Stomach (tissue), 9 donors: ENCODE results near the gene RSKR. TPM values are rescaled to one million over a fixed set of nuclear protein-coding genes. Genes with fewer than 3 reads are reported as not detected.

Experiments
- DNase-seq, 2 donors: peaks; one replicate each; pipeline versions ENCODE4 v3.0.0 to v3.0.0-alpha.2; 2013 to 2019
- H3K27ac ChIP-seq, 5 donors: fragments of 200-600 bp in 4 of 5; sonication (generic) in 4 of 5; one replicate each; pipeline ENCODE4 v1.5.1; 2013 to 2019; ENCODE audit warnings: mild to moderate bottlenecking in 1 of 5, moderate library complexity in 1 of 5
- H3K27me3 ChIP-seq, 3 donors: fragments of 200-600 bp; sonication (generic); one replicate each; pipeline ENCODE4 v1.5.1; 2017 to 2019; ENCODE audit warnings: mixed run types in 1 of 3
- H3K36me3 ChIP-seq, 4 donors: fragments of 200-600 bp; sonication (generic); 1 replicate in 3 of 4; 2 replicates in 1 of 4; pipeline ENCODE4 v1.5.1; 2016 to 2019
- H3K4me1 ChIP-seq, 4 donors: fragments of 200-600 bp; sonication (generic); one replicate each; pipeline ENCODE4 v1.5.1; 2016 to 2019
- H3K4me3 ChIP-seq, 4 donors: fragments of 200-600 bp; sonication (generic) in 3 of 4; one replicate each; pipeline ENCODE4 v1.5.1; 2016 to 2019; ENCODE audit warnings: mild to moderate bottlenecking in 1 of 4
- H3K9me3 ChIP-seq, 4 donors: fragments of 200-600 bp; sonication (generic); one replicate each; pipeline ENCODE4 v1.5.1; 2016 to 2019
- EP300 ChIP-seq: sonication (generic); formaldehyde crosslinking; IDR thresholded peaks from one replicate; pipeline ENCODE4 v1.6.1; 2017; ENCODE audit warnings: antibody characterized with exemption
- POLR2A ChIP-seq, 4 donors: fragments of 450-650 bp; IDR thresholded peaks; one replicate each; pipeline ENCODE4 v1.6.1; 2016; ENCODE audit warnings: antibody characterized with exemption in 4 of 4, control low read depth in 2 of 4, mild to moderate bottlenecking in 1 of 4, moderate library complexity in 1 of 4
- POLR2AphosphoS5 ChIP-seq, 3 donors: sonication (generic); formaldehyde crosslinking; IDR thresholded peaks; one replicate each; pipeline ENCODE4 v1.6.1; 2016; ENCODE audit warnings: antibody characterized with exemption in 3 of 3
- WGBS, 5 donors: extraction: QIAGEN DNeasy Blood & Tissue Kit in 3 of 5; methylation state at CpG; one replicate each; pipeline versions ENCODE4 v1.1.5 to v1.1.7; 2013 to 2018; 5-methylcytosine and 5-hydroxymethylcytosine counted together
- intact Hi-C: fragments of 100-400 bp; cut with DNase I; formaldehyde crosslinking; loops from one replicate; pipeline ENCODE4 v1.15.1; 2023; ENCODE audit warnings: low total_unique reads
- polyA plus RNA-seq, 3 donors: library from polyadenylated mRNA; stranded (reverse); fragments of 200-250 nt; gene quantifications; one replicate each; pipeline ENCODE4 v1.2.3, GENCODE V29; 2013
- total RNA-seq, 5 donors: library from RNA; depleted of rRNA; stranded (reverse); fragments of >200 nt; gene quantifications; one replicate each; pipeline versions ENCODE4 v1.1.0 to v1.2.3, GENCODE V29; 2014 to 2016
- TF ChIP-seq, protein P1 (sequence below), 7 experiments: fragments of 450-650 bp in 4 of 7; fragments of 200-600 bp in 3 of 7; sonication (generic) in 3 of 7; IDR thresholded peaks; one replicate each; pipeline ENCODE4 v1.5.1; 2016 to 2019; ENCODE audit warnings: antibody characterized with exemption in 7 of 7, control low read depth in 2 of 7, mild to moderate bottlenecking in 1 of 7
- donor health status: healthy with polysubstance abuse.
- donor health status: Bipolar disorder and iron deficiency.
- donor health status: healthy.

Gene RSKR
- total and polyA plus RNA-seq, 8 donors = 0.31 to 36.2 (median 9.5) TPM

GRCh38 chr17:28592260-28592659 is 21.7 kb downstream of the RSKR start:
- intact Hi-C loops = no loop called here
- TF ChIP-seq, protein P1, sequence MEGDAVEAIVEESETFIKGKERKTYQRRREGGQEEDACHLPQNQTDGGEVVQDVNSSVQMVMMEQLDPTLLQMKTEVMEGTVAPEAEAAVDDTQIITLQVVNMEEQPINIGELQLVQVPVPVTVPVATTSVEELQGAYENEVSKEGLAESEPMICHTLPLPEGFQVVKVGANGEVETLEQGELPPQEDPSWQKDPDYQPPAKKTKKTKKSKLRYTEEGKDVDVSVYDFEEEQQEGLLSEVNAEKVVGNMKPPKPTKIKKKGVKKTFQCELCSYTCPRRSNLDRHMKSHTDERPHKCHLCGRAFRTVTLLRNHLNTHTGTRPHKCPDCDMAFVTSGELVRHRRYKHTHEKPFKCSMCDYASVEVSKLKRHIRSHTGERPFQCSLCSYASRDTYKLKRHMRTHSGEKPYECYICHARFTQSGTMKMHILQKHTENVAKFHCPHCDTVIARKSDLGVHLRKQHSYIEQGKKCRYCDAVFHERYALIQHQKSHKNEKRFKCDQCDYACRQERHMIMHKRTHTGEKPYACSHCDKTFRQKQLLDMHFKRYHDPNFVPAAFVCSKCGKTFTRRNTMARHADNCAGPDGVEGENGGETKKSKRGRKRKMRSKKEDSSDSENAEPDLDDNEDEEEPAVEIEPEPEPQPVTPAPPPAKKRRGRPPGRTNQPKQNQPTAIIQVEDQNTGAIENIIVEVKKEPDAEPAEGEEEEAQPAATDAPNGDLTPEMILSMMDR (IDR thresholded peaks at IDR 0.05) = no peak
- TF ChIP-seq POLR2A (IDR thresholded peaks at IDR 0.05) (no peak), POLR2AphosphoS5 (IDR thresholded peaks at IDR 0.05) (no peak), EP300 (no peak)
- H3K4me3 ChIP-seq = no peak overlapping the region
- 88 to 95% (median 93%) methylated on average over 4 of the region's 4 CpGs for WGBS, 5 donors
- DNase-seq = no peak
- H3K4me1 ChIP-seq = peaks cover 0 to 2% (median 0%) of the 10 kb centered on the region in 4 donors
- H3K27ac ChIP-seq = no peak overlapping the region
- H3K36me3 ChIP-seq = peaks cover 7 to 39% (median 10%) of the 10 kb centered on the region in 4 donors
- no peaks in the 10 kb centered on the region for H3K27me3 ChIP-seq
- no peaks in the 10 kb centered on the region for H3K9me3 ChIP-seq

GRCh38 chr17:28585851-28586250 is 28.1 kb downstream of the RSKR start:
- intact Hi-C loops = no loop called here

DNA sequence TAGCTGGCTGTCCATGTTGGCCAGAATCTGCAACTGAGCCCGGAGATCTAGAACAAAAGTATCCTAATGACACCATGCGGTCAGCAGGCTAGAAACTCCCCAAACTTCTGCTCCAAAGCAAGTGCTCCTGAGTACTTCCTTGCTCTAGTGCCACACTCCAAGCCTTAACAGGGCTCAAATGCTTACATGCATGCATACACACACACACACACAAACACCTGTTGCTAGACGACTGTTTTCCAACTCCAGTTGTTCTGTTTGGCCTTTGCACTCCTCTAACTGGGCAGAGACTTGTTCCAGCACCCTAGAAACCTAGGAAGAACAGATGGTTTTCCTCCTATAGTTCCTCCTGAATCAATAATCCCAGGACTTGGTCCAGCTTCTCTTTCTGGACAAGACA is 29.6 kb downstream of the RSKR start:
- Histone ChIP-seq H3K4me1 (no peaks in the 10 kb centered on the region), H3K36me3 (peaks cover 3 to 54% (median 36%) of the 10 kb centered on the region in 4 donors), H3K9me3 (no peaks in the 10 kb centered on the region), H3K27ac (no peak overlapping the region), H3K4me3 (no peak overlapping the region), H3K27me3 (no peaks in the 10 kb centered on the region)
- intact Hi-C loops = no loop called here
- DNase-seq = no peak
- 72 to 96% (median 91%) methylated on average over 3 of the region's 3 CpGs for WGBS, 5 donors
- TF ChIP-seq, protein P1 (IDR thresholded peaks at IDR 0.05) = no peak
- no peak for TF ChIP-seq POLR2AphosphoS5 (IDR thresholded peaks at IDR 0.05)
- TF ChIP-seq POLR2A (IDR thresholded peaks at IDR 0.05) = no peak
- no peak for TF ChIP-seq EP300

More at GRCh38 chr17:28585851-28586250, 28.1 kb downstream of the RSKR start:
- Histone ChIP-seq H3K27ac (no peak overlapping the region), H3K9me3 (no peaks in the 10 kb centered on the region), H3K36me3 (peaks cover 3 to 51% (median 36%) of the 10 kb centered on the region in 4 donors), H3K27me3 (no peaks in the 10 kb centered on the region), H3K4me3 (no peak overlapping the region), H3K4me1 (no peaks in the 10 kb centered on the region)
- WGBS, 5 donors = 85 to 98% (median 95%) methylated on average over 3 of the region's 3 CpGs
- TF ChIP-seq POLR2A (IDR thresholded peaks at IDR 0.05) = no peak
- TF ChIP-seq EP300 = no peak
- TF ChIP-seq, protein P1 (IDR thresholded peaks at IDR 0.05) = no peak
- no peak for TF ChIP-seq POLR2AphosphoS5 (IDR thresholded peaks at IDR 0.05)
- DNase-seq = no peak

DNA sequence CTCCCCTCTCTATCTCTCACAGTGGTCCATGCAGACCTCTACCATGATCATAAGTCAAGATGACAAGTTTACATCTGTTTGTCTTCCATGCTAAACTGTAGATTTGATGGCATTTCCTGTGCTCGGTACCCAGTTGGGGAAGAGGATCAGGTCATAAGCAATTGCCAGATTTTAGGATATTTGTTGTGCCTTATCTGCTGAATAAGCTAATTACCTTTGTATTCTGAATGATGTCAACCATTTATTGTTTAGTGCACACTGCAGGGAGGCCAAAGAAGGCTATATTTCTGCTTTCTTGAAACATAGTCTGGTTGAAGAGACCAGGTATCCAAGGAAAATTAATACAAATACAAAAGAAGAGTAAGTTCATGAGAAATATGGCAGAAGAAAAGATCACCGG is 31.5 kb downstream of the RSKR start:
- Histone ChIP-seq H3K4me1 (peaks cover 0 to 2% (median under 1%) of the 10 kb centered on the region in 4 donors), H3K36me3 (peaks cover 3 to 59% (median 36%) of the 10 kb centered on the region in 4 donors), H3K27ac (no peak overlapping the region), H3K9me3 (no peaks in the 10 kb centered on the region), H3K4me3 (no peak overlapping the region), H3K27me3 (no peaks in the 10 kb centered on the region)
- no peak for DNase-seq
- intact Hi-C loops = no loop called here
- TF ChIP-seq, protein P1 (IDR thresholded peaks at IDR 0.05) = no peak
- TF ChIP-seq EP300 = no peak
- no peak for TF ChIP-seq POLR2A (IDR thresholded peaks at IDR 0.05)
- no peak for TF ChIP-seq POLR2AphosphoS5 (IDR thresholded peaks at IDR 0.05)
- 92 to 99% (median 98%) methylated on average over 2 of the region's 2 CpGs for WGBS, 5 donors
